ENCODE data around the gene ZDHHC13. TPM values are rescaled to one million over a fixed set of nuclear protein-coding genes. Genes with fewer than 3 reads are reported as not detected.

ZDHHC13 gene
- total and polyA plus RNA-seq, 2 of the 4 experiments (the other 2 are of a cell fraction) = 7.2 to 15.1 TPM

DNA sequence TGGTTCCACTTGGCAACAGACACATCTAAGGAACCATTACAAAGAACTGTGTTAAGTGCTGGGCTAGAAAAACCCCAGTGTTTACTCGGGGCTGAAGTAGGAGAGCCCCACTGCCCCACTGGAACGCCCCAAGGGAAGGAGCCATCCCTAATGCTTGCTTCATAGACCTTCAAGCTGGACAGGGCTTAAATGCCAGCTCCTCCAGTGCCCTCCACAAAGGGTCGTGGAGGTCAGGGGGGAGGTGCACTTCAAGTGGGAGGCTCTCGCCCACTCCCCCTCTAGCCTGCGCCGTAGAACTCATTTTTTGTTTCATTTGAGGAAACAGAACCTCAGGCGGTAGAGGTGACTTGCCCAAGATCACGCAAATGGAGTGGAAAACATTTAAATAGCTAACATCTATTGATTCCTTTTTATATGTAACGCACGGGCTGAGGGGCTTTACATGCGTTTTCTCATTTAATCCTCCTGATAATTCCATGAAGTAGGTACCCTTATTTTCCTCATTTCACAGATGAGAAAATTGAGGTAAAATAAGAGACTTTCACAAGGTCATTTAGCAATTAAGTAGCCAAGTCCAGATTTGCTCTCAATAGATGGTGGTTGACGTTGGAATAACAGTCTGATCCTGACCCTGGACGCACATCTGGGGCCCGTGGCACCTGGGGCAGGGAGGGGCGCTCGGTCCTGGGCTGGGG, 545 bp upstream of the ZDHHC13 start:
- H3K27me3 ChIP-seq (ENCODE audit: control insufficient read depth, insufficient read depth, low read length) = peaks cover 10% of the 10 kb centered on the region
- H3K4ac ChIP-seq (ENCODE audit: low read depth, low read length) = no peak overlapping the region
- dilution Hi-C loops (cut with HindIII; ENCODE audit: low sequenced_read_pairs, unreplicated experiment) (no loop called here), in situ Hi-C loops (cut with MboI; ENCODE audit: low sequenced_read_pairs) (no loop called here), intact Hi-C loops (cut with micrococcal nuclease) (loop anchor here (1.0 to 5.0 kb wide), 3 partner anchors 39 to 126 kb away; partner anchors contain the start of gene E2F8)
- H3K79me1 ChIP-seq (ENCODE audit: low read depth in 1 of 2, low read length in 2 of 2) = peaks cover 14 to 22% of the 10 kb centered on the region in 2 experiments; a peak in 3 of 4 replicates
- H3K4me3 ChIP-seq (ENCODE audit: insufficient read depth, low read depth, low read length) = peak overlapping the region; percentile 71
- H2BK120ac ChIP-seq (ENCODE audit: low read depth, low read length) = no peak overlapping the region
- POLR2A ChIA-PET (ENCODE audit: unreplicated experiment) = no interaction called here
- H3K9me1 ChIP-seq (ENCODE audit: insufficient read depth, low read length) = 0 out of 2 replicates have a peak, but pooled peaks cover 2% of the 10 kb centered on the region
- H3K9me3 ChIP-seq (ENCODE audit: control insufficient read depth, insufficient read depth, low read length) = no peaks in the 10 kb centered on the region
- H4K20me1 ChIP-seq (ENCODE audit: insufficient read depth, low read length) = no peaks in the 10 kb centered on the region
- no peak overlapping the region for H2BK15ac ChIP-seq (ENCODE audit: low read depth, low read length)
- TF ChIP-seq CEBPB (IDR thresholded peaks at IDR 0.05; ENCODE audit: low read depth, low read length) = no peak
- TF ChIP-seq RFX5 (IDR thresholded peaks at IDR 0.05; ENCODE audit: low read depth, low read length) = no peak
- TF ChIP-seq, protein P1, sequence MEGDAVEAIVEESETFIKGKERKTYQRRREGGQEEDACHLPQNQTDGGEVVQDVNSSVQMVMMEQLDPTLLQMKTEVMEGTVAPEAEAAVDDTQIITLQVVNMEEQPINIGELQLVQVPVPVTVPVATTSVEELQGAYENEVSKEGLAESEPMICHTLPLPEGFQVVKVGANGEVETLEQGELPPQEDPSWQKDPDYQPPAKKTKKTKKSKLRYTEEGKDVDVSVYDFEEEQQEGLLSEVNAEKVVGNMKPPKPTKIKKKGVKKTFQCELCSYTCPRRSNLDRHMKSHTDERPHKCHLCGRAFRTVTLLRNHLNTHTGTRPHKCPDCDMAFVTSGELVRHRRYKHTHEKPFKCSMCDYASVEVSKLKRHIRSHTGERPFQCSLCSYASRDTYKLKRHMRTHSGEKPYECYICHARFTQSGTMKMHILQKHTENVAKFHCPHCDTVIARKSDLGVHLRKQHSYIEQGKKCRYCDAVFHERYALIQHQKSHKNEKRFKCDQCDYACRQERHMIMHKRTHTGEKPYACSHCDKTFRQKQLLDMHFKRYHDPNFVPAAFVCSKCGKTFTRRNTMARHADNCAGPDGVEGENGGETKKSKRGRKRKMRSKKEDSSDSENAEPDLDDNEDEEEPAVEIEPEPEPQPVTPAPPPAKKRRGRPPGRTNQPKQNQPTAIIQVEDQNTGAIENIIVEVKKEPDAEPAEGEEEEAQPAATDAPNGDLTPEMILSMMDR (conservative IDR thresholded peaks at IDR 0.05; ENCODE audit: low read depth, low read length) = no peak
- TF ChIP-seq MAZ (IDR thresholded peaks at IDR 0.05; ENCODE audit: borderline replicate concordance, low read depth, low read length) = no peak
- no peak for TF ChIP-seq NFE2L2 (IDR thresholded peaks at IDR 0.05; ENCODE audit: low read depth, low read length)
- TF ChIP-seq, protein P2, sequence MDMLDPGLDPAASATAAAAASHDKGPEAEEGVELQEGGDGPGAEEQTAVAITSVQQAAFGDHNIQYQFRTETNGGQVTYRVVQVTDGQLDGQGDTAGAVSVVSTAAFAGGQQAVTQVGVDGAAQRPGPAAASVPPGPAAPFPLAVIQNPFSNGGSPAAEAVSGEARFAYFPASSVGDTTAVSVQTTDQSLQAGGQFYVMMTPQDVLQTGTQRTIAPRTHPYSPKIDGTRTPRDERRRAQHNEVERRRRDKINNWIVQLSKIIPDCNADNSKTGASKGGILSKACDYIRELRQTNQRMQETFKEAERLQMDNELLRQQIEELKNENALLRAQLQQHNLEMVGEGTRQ (IDR thresholded peaks at IDR 0.05; ENCODE audit: low read depth, low read length) = no peak
- no TSS peak for BruUV-seq (replicated peaks)
- peak overlapping the region; percentile 53 for H3K9ac ChIP-seq (ENCODE audit: low read depth, low read length)
- no peak overlapping the region for H3K56ac ChIP-seq (ENCODE audit: extremely low read depth, insufficient read depth, low read length)
- peaks cover 2% of the 10 kb centered on the region for H3K36me3 ChIP-seq (ENCODE audit: control insufficient read depth, insufficient read depth, low read length)
- H3K4me2 ChIP-seq (ENCODE audit: low read depth, low read length) = peak overlapping the region; percentile 94
- no peak overlapping the region for H2BK5ac ChIP-seq (ENCODE audit: low read depth, low read length, poor library complexity, severe bottlenecking)
- WGBS, 2 experiments (ENCODE audit: extremely low coverage in 2 of 2, insufficient read length in 1 of 2) = 0% methylated on average over 3 of the region's 16 CpGs; no CpG with 5 or more reads in 1 of the 2 experiments
- no peak overlapping the region for H3K18ac ChIP-seq (ENCODE audit: low read depth, low read length)
- H2AFZ ChIP-seq (replicated peaks; ENCODE audit: low read length, poor library complexity) = peak overlapping the region; percentile 97
- H3K27ac ChIP-seq (ENCODE audit: insufficient read depth, low read length) = no peak overlapping the region
- ATAC-seq (ENCODE audit: low read depth) (no peak), DNase-seq (no peak)
- H3K23ac ChIP-seq (ENCODE audit: low read depth, low read length) = no peak overlapping the region
- H3K14ac ChIP-seq (replicated peaks; ENCODE audit: low read depth, low read length) = no peak overlapping the region
- H4K5ac ChIP-seq (ENCODE audit: low read depth, low read length) = no peak overlapping the region
- no peak overlapping the region for H2AK9ac ChIP-seq (replicated peaks; ENCODE audit: low read depth, low read length, poor library complexity)
- no peaks in the 10 kb centered on the region for H3K4me1 ChIP-seq (ENCODE audit: control insufficient read depth, insufficient read depth, low read length)
- CTCF ChIA-PET = no interaction called here
- peak overlapping the region; percentile 31 to 76; a peak in 2 of 4 replicates for H4K8ac ChIP-seq (ENCODE audit: low read depth in 2 of 2, low read length in 2 of 2)
- no peak overlapping the region for H2BK20ac ChIP-seq (ENCODE audit: low read depth, low read length)
- no peak overlapping the region for H2AK5ac ChIP-seq (ENCODE audit: low read depth, low read length)
- no peak overlapping the region for H4K91ac ChIP-seq (ENCODE audit: insufficient read depth, low read depth, low read length)
